GM12801 (cell line): Measurements from ENCODE around the gene UQCC2.

ENCODE experiments used
- CTCF ChIP-seq: IDR thresholded peaks from one replicate; pipeline ENCODE4 v1.5.1; 2011; ENCODE audit warnings: control low read depth; ENCODE audit not compliant: insufficient read length; ENCODE audit errors: extremely low read depth

UQCC2 gene

GRCh38 chr6:33717934-33718455 is 6.5 kb upstream of the UQCC2 start:
- no peak for TF ChIP-seq CTCF

DNA sequence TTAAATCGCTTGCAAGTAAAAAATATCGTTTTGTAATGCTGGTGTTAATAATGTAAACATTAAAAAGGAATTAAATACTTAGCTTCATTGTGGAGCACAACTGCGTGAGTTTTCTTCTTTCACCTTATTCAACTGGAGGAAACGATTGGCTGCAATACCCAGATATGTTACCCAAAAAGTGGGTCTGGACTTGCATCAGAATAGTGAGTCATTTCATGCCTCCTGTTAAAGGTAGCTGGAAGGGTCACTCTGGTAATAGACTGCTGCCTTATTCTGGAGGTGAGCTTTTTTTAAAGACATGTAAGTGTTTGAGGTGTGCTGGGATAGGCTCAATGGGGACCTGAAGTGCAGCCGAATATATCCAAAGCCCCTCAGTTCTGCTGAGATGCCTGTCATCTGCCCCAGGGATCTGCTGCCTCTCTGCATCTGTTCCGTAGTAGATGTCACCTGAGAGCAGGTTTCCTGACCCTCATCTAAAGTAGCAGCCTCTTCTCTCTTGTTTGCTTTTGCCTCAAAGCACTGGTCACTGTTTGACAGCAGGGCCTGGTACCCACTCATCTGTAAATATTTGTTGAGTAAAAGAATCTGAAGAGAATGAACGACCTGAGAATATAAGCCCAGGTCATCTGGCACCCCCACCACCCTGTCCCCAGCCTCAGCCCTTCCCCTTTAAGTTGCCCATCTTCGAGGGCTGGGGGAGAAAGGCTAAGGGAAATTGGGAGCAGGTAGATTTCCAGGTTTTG is 5.6 kb upstream of the UQCC2 start:
- TF ChIP-seq CTCF = no peak

DNA sequence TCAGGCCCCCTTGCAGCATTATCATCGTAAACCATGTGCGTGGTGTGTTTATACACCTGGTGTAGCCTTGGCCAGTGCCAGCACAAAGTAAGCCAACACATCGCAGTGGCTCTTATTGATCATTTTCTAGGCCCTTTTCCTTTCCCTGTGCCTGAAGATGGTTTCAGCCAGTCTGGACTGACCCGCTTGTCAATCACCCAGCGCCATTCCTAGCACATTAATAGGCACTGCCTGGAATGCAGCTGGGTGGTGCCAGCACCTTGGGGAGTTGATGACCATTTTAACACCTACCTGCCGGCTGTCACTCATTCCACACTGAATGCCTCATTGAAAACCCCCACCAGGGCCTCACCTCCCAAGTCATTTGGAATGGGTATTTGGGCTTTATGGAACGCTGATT is 4.9 kb upstream of the UQCC2 start:
- no peak for TF ChIP-seq CTCF

DNA sequence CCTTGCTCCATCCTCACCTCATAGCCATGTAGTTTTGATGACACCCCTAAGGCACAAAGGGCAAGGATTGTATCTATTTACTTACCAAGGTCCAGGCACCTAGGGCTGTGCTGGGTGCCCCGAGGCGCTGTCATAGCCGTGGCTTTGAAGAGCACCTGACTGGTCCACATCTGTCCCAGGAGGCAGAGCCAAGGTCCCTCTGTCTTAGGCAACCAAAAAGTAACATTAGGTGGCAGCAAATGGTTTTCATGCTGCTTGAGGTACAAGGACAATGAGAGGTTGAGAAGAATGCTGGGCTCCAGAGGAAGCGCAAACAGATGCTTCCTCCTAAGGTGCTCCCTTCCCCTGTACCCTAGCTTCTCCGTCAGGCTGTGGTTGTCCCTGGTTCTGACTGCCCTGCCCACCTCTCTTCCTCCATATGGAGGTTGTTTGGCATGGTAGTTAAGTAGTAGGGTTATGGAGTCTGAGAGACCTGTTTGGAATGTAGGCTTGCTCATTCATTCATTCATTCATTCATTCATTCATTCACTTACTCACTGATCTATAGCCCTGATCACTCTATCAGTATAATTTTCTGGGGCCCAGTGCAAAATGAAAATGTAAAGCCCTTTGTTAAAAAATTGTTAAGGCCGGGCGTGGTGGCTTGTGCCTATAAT is 3.0 kb upstream of the UQCC2 start:
- TF ChIP-seq CTCF = no peak

GRCh38 chr6:33713786-33714185 is 2.3 kb upstream of the UQCC2 start:
- no peak for TF ChIP-seq CTCF

DNA sequence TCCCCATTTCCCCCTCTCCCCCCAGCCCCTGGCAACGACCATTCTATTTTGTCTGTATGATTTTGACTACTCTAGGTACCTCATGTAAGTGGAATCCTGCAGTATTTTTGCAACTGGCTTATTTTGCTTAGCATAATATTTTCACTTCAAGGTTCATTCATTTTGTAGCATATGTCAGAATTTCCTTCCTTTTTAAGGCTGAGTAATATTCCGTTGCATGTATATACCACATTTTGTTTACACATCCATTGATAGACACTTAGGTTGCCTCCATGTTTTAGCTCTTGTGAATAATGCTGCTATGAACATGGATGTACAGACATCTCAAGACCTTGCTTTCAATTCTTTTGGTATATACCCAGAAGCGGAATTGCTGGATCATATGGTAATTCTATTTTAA is 1.4 kb upstream of the UQCC2 start:
- no peak for TF ChIP-seq CTCF

DNA sequence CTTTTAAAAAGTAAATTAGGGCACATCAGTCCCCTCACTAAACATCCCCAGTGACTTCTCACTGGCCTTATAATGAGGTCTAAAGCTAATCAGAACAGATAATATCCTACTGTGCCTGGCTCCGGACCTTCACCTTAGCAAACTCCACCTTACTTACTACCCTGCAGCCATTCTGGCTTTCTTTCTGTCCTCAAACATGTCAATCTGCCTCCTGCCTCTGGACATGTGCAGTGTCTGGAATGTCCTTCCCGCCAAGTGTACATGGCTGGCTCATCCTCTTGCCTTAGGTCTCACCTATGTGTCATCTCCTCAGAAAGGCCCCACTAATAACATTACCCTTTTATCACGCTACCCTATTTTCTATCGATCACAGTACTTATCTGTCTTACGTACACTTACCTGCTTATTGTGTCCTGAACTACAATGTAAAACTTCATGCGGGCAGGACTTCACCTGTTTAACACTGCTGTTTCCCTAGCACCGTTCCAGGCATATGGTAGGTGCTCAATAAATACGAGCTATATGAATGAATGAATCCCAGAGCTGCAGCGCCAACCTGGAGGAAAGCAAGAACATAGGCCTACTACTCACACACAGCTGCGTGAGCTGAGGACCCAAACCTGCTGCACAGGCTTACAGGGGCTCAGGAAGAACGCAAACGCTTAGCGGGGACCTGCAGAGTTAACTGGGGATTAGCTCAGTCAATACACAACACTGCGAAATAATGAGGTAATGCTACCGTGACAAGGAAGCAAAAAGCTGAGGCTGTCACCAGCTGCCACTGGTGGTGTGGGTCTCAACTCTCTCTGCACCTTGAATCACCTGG is 991 bp downstream of the UQCC2 start:
- TF ChIP-seq CTCF = no peak
